Measurements from ENCODE around the gene PRELID2. TPM values are rescaled to one million over a fixed set of nuclear protein-coding genes. Genes with fewer than 3 reads are reported as not detected.

Gene PRELID2
- polyA plus RNA-seq, 1 of the 3 experiments (the other 2 are of a cell fraction), result 5.3 TPM

- H3K27ac ChIP-seq (ENCODE audit: low read depth in 2 of 2, low read length in 1 of 2), result no peak overlapping the region
- CTCF ChIA-PET, result interaction anchor here (0.9 to 1.1 kb wide), 2 partner anchors 9 to 28 kb away, joined by 3 read pairs; no protein-coding TSS in a partner anchor
Observed at GRCh38 chr5:145797336-145797735, 37.8 kb downstream of the PRELID2 start.

GRCh38 chr5:145796318-145796717, 38.8 kb downstream of the PRELID2 start:
- WGBS (ENCODE audit: low lambda C conversion rate), result 81% methylated on average over 2 of the region's 2 CpGs
- Histone ChIP-seq H3K79me2 (ENCODE audit: insufficient read depth) (no peaks in the 10 kb centered on the region), H3K27me3 (ENCODE audit: insufficient read depth) (no peaks in the 10 kb centered on the region), H2AFZ (ENCODE audit: low read depth) (no peak overlapping the region), H3F3A (replicated peaks; ENCODE audit: insufficient read depth) (peaks cover 4% of the 10 kb centered on the region), H3K27ac (ENCODE audit: low read depth in 2 of 2, low read length in 1 of 2) (no peak overlapping the region), H3K4me2 (no peak overlapping the region), H3K9me2 (no peaks in the 10 kb centered on the region), H3K4me3 (ENCODE audit: low read depth in 2 of 2, low read length in 1 of 2) (no peak overlapping the region), H4K20me1 (ENCODE audit: insufficient read depth) (no peaks in the 10 kb centered on the region), H3K4me1 (ENCODE audit: control insufficient read depth in 1 of 2, insufficient read depth in 2 of 2, low read depth in 1 of 2, low read length in 1 of 2) (no peaks in the 10 kb centered on the region), H3K9ac (no peak overlapping the region), H3K36me3 (replicated peaks in 1 of 2; ENCODE audit: control insufficient read depth in 1 of 2, insufficient read depth in 2 of 2, low read length in 1 of 2) (peaks cover 4 to 18% of the 10 kb centered on the region in 2 experiments), H3K9me3 (no peaks in the 10 kb centered on the region)
- ChIA-PET CTCF (no interaction called here), POLR2A (no interaction called here)
- DNase-seq, result no peak
- TF ChIP-seq, protein P1, sequence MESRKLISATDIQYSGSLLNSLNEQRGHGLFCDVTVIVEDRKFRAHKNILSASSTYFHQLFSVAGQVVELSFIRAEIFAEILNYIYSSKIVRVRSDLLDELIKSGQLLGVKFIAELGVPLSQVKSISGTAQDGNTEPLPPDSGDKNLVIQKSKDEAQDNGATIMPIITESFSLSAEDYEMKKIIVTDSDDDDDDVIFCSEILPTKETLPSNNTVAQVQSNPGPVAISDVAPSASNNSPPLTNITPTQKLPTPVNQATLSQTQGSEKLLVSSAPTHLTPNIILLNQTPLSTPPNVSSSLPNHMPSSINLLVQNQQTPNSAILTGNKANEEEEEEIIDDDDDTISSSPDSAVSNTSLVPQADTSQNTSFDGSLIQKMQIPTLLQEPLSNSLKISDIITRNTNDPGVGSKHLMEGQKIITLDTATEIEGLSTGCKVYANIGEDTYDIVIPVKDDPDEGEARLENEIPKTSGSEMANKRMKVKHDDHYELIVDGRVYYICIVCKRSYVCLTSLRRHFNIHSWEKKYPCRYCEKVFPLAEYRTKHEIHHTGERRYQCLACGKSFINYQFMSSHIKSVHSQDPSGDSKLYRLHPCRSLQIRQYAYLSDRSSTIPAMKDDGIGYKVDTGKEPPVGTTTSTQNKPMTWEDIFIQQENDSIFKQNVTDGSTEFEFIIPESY (IDR thresholded peaks at IDR 0.05; ENCODE audit: borderline replicate concordance, low read depth), result no peak
- TF ChIP-seq, protein P2, sequence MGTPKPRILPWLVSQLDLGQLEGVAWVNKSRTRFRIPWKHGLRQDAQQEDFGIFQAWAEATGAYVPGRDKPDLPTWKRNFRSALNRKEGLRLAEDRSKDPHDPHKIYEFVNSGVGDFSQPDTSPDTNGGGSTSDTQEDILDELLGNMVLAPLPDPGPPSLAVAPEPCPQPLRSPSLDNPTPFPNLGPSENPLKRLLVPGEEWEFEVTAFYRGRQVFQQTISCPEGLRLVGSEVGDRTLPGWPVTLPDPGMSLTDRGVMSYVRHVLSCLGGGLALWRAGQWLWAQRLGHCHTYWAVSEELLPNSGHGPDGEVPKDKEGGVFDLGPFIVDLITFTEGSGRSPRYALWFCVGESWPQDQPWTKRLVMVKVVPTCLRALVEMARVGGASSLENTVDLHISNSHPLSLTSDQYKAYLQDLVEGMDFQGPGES (IDR thresholded peaks at IDR 0.05; ENCODE audit: low read depth, low read length), result no peak
- TF ChIP-seq RXRA (IDR thresholded peaks at IDR 0.05; ENCODE audit: borderline replicate concordance, low read depth) (no peak), MEF2A (IDR thresholded peaks at IDR 0.05; ENCODE audit: borderline replicate concordance, low read depth) (no peak), CTCF (IDR thresholded peaks at IDR 0.05) (no peak), NFIC (IDR thresholded peaks at IDR 0.05; ENCODE audit: borderline replicate concordance) (no peak), POLR2AphosphoS5 (IDR thresholded peaks at IDR 0.05; ENCODE audit: low read depth, low read length) (no peak), RFX5 (IDR thresholded peaks at IDR 0.05; ENCODE audit: low read length) (no peak), FOSL2 (IDR thresholded peaks at IDR 0.05; ENCODE audit: borderline replicate concordance, low read depth) (no peak), EZH2phosphoT487 (IDR thresholded peaks at IDR 0.05; ENCODE audit: borderline replicate concordance, low read depth) (no peak), RAD21 (IDR thresholded peaks at IDR 0.05; ENCODE audit: low read length) (no peak), GATA2 (CRISPR knock-in tag; IDR thresholded peaks at IDR 0.05) (no peak)
- TF ChIP-seq, protein P3, sequence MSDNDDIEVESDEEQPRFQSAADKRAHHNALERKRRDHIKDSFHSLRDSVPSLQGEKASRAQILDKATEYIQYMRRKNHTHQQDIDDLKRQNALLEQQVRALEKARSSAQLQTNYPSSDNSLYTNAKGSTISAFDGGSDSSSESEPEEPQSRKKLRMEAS (IDR thresholded peaks at IDR 0.05; ENCODE audit: low read depth), result no peak

More at GRCh38 chr5:145797336-145797735, 37.8 kb downstream of the PRELID2 start:
- no peaks in the 10 kb centered on the region for H4K20me1 ChIP-seq (ENCODE audit: insufficient read depth)
- peaks cover 4% of the 10 kb centered on the region for H3F3A ChIP-seq (replicated peaks; ENCODE audit: insufficient read depth)
- H3K9me2 ChIP-seq, result no peaks in the 10 kb centered on the region
- no peak overlapping the region for H3K9ac ChIP-seq
- TF ChIP-seq EZH2phosphoT487 (IDR thresholded peaks at IDR 0.05; ENCODE audit: borderline replicate concordance, low read depth) (no peak), CTCF (IDR thresholded peaks at IDR 0.05) (peak; percentile 10; the same call in 1 of the 2 replicates)
- no peaks in the 10 kb centered on the region for H3K27me3 ChIP-seq (ENCODE audit: insufficient read depth)
- WGBS (ENCODE audit: low lambda C conversion rate), result 100% methylated on average over 1 of the region's 1 CpG
- H3K4me2 ChIP-seq, result no peak overlapping the region
- H3K9me3 ChIP-seq, result no peaks in the 10 kb centered on the region
- POLR2A ChIA-PET, result no interaction called here
- H3K36me3 ChIP-seq (replicated peaks in 1 of 2; ENCODE audit: control insufficient read depth in 1 of 2, insufficient read depth in 2 of 2, low read length in 1 of 2), result peaks cover 4 to 18% of the 10 kb centered on the region in 2 experiments
- DNase-seq, result no peak
- no peaks in the 10 kb centered on the region for H3K4me1 ChIP-seq (ENCODE audit: control insufficient read depth in 1 of 2, insufficient read depth in 2 of 2, low read depth in 1 of 2, low read length in 1 of 2)
- no peak overlapping the region for H2AFZ ChIP-seq (ENCODE audit: low read depth)
- H3K79me2 ChIP-seq (ENCODE audit: insufficient read depth), result no peaks in the 10 kb centered on the region
- no peak overlapping the region for H3K4me3 ChIP-seq (ENCODE audit: low read depth in 2 of 2, low read length in 1 of 2)

Measured in SK-N-SH (cell line).